ENCODE data around the gene DNER. TPM values are rescaled to one million over a fixed set of nuclear protein-coding genes. Genes with fewer than 3 reads are reported as not detected.
"Not testable (repeated sequence)": the region's sequence is repeated elsewhere in the genome, so short reads cannot be mapped to it uniquely, and the experiment has no call there.

DNER gene
- total and polyA plus RNA-seq, 7 donors: 0.10 to 0.87 (median 0.35) TPM; not detected in 1

DNA sequence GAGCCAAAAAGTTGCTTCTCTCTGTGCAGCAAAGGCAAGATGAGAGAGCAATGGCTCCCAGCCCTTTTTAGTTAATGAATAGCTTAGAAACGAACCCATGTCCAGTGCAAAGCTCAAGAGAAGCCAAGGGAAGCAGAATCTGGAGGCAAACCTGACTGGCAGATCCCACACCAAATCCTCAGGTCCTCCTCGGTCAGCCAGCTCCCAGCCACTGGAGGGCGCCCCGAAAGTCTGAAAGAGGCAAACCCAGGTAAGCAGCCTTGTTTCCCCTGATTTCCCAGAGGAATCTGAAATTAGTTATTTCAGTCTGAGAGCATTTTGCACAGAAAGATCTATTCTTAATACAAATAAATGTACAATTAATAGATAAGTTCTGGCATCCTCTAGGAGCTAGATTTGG is 372.0 kb downstream of the DNER start:
- peak; percentile 17 to 62 for DNase-seq
- no peak overlapping the region for H3K4me3 ChIP-seq
- 30 to 42% (median 34%) methylated on average over 4 of the region's 4 CpGs for WGBS, 3 donors
- intact Hi-C loops (cut with DNase I): no loop called here
- TF ChIP-seq, protein P1, sequence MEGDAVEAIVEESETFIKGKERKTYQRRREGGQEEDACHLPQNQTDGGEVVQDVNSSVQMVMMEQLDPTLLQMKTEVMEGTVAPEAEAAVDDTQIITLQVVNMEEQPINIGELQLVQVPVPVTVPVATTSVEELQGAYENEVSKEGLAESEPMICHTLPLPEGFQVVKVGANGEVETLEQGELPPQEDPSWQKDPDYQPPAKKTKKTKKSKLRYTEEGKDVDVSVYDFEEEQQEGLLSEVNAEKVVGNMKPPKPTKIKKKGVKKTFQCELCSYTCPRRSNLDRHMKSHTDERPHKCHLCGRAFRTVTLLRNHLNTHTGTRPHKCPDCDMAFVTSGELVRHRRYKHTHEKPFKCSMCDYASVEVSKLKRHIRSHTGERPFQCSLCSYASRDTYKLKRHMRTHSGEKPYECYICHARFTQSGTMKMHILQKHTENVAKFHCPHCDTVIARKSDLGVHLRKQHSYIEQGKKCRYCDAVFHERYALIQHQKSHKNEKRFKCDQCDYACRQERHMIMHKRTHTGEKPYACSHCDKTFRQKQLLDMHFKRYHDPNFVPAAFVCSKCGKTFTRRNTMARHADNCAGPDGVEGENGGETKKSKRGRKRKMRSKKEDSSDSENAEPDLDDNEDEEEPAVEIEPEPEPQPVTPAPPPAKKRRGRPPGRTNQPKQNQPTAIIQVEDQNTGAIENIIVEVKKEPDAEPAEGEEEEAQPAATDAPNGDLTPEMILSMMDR (IDR thresholded peaks at IDR 0.05): no peak
- no peaks in the 10 kb centered on the region for H3K4me1 ChIP-seq
- H3K9me3 ChIP-seq: no peaks in the 10 kb centered on the region
- ATAC-seq: no peak
- no peaks in the 10 kb centered on the region for H3K36me3 ChIP-seq (ENCODE audit: insufficient read depth in 1 of 2, low read depth in 1 of 2)
- H3K27me3 ChIP-seq (ENCODE audit: insufficient read depth in 3 of 3, low read length in 2 of 3): no peaks in the 10 kb centered on the region
- no peak overlapping the region for H3K27ac ChIP-seq

DNA sequence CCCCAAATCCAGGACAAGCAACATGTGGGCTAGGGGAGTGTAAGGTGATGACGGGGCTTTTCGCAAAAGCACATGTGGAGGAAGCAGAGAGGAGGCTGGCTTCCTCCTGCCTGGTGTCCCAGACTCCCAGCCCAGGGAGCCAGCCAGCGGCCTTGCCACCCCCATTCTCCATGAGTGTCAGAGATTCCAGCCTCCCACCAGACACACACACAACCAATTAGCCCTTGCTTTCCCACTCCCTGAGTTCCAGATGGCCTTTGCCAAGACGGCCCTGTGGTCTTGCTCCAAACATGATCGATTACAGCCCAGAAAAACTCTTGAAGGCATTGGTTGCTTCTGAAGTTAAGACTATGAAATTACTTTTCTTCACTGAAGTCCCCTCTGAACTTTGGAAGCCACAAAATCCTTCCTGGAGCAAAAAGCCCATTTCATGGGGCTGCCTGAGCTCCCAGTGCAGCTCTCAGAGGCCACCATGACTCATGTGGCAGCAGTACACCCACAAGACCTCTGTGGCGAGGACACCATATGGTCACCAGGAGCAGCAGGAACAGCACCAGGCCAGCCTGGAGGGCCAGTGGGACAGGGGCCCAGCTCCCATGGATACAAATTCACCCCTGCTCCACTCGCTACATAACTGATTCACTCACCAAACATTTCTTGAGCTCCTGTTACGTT is 374.1 kb downstream of the DNER start:
- H3K4me1 ChIP-seq: no peaks in the 10 kb centered on the region
- DNase-seq: no peak
- TF ChIP-seq, protein P1 (IDR thresholded peaks at IDR 0.05): no peak
- H3K4me3 ChIP-seq: no peak overlapping the region
- WGBS, 3 donors: 74 to 79% (median 76%) methylated on average over 8 of the region's 8 CpGs
- intact Hi-C loops (cut with DNase I): no loop called here
- H3K9me3 ChIP-seq: no peaks in the 10 kb centered on the region
- no peaks in the 10 kb centered on the region for H3K27me3 ChIP-seq (ENCODE audit: insufficient read depth in 3 of 3, low read length in 2 of 3)
- no peaks in the 10 kb centered on the region for H3K36me3 ChIP-seq (ENCODE audit: insufficient read depth in 1 of 2, low read depth in 1 of 2)
- no peak overlapping the region for H3K27ac ChIP-seq
- ATAC-seq: no peak

GRCh38 chr2:229339618-229340017 is 374.7 kb downstream of the DNER start:
- ATAC-seq: no peak
- no peak for DNase-seq
- intact Hi-C loops (cut with DNase I): no loop called here
- no peak overlapping the region for H3K27ac ChIP-seq
- H3K9me3 ChIP-seq: no peaks in the 10 kb centered on the region
- TF ChIP-seq, protein P1 (IDR thresholded peaks at IDR 0.05): no peak
- no peaks in the 10 kb centered on the region for H3K27me3 ChIP-seq (ENCODE audit: insufficient read depth in 3 of 3, low read length in 2 of 3)
- H3K4me1 ChIP-seq: no peaks in the 10 kb centered on the region
- H3K36me3 ChIP-seq (ENCODE audit: insufficient read depth in 1 of 2, low read depth in 1 of 2): no peaks in the 10 kb centered on the region
- 72 to 78% (median 73%) methylated on average over 5 of the region's 5 CpGs for WGBS, 3 donors
- H3K4me3 ChIP-seq: no peak overlapping the region

DNA sequence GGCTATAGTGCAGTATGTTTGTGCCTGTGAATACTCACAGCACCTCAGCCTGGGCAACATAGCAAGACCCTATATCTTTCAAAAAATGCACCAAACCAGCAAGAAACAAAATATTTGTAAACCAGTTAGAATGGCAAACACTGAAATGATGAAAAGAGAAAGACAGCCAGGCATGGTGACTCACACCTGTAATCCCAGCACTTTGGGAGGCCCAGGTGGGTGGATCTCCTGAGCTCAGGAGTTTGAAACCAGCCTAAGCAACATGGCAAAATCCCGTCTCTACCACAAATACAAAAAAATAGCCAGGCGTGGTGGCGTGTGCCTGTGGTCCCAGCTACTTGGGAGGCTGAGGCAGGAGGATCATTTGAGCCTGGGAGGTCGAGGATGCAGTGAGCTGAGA is 375.2 kb downstream of the DNER start:
- ATAC-seq; H3K9me3 ChIP-seq; intact Hi-C loops (cut with DNase I); H3K27ac ChIP-seq; H3K36me3 ChIP-seq (ENCODE audit: insufficient read depth in 1 of 2, low read depth in 1 of 2); H3K27me3 ChIP-seq (ENCODE audit: insufficient read depth in 3 of 3, low read length in 2 of 3); H3K4me3 ChIP-seq; H3K4me1 ChIP-seq; DNase-seq: not testable (repeated sequence)
- 86 to 97% (median 90%) methylated on average over 4 of the region's 4 CpGs for WGBS, 3 donors

DNA sequence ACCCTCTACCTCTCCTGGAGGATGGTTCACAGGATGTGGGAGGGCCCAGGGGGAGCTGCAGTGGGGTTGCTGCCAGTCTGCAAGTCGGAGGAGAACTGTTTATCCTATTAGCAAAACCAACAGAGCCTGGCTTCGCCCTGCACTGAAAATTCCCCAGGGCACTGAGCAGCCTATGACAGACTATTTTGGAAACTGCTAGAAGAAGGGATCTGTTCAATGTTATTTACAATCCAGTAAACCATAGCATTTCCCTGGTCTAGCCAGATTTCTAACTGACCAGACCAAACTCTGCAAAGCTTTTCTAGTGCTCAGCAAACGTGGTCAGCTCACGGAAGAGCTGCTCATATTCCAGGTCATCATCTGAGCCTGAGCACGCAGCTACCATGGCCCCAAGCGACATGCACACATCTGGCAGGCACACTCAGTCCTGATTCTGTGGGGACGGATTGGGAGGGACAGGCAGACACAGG is 378.4 kb downstream of the DNER start:
- 36 to 39% (median 36%) methylated on average over 7 of the region's 7 CpGs for WGBS, 3 donors
- TF ChIP-seq, protein P1 (IDR thresholded peaks at IDR 0.05): no peak
- H3K36me3 ChIP-seq (ENCODE audit: insufficient read depth in 1 of 2, low read depth in 1 of 2): no peaks in the 10 kb centered on the region
- ATAC-seq: no peak
- no peaks in the 10 kb centered on the region for H3K4me1 ChIP-seq
- H3K27ac ChIP-seq: no peak overlapping the region
- H3K4me3 ChIP-seq: no peak overlapping the region
- peak in 1 of 2 donors; percentile 54 for DNase-seq
- H3K27me3 ChIP-seq (ENCODE audit: insufficient read depth in 3 of 3, low read length in 2 of 3): no peaks in the 10 kb centered on the region
- no peaks in the 10 kb centered on the region for H3K9me3 ChIP-seq
- intact Hi-C loops (cut with DNase I): no loop called here

Measured in psoas muscle (tissue), 8 donors.